ENCODE results near the gene MGST3.

The MGST3 gene

GRCh38 chr1:165610866-165611265 is 20.2 kb upstream of the MGST3 start:
- H3K27ac Mint-ChIP-seq: no peak overlapping the region
- ATAC-seq (replicated peaks) (no peak), DNase-seq (no peak)
- H3K4me1 Mint-ChIP-seq (ENCODE audit: low read depth in 2 of 2): no peaks in the 10 kb centered on the region
- H3K36me3 Mint-ChIP-seq (ENCODE audit: insufficient read depth): no peaks in the 10 kb centered on the region
- no peaks in the 10 kb centered on the region for H3K9me3 Mint-ChIP-seq
- peaks cover 17 to 48% of the 10 kb centered on the region in 2 donors for H3K27me3 Mint-ChIP-seq
- no peak overlapping the region for H3K4me3 Mint-ChIP-seq

GRCh38 chr1:165612062-165612461 is 19.0 kb upstream of the MGST3 start:
- ATAC-seq (replicated peaks) (no peak), DNase-seq (no peak)
- Mint-ChIP-seq H3K27ac (no peak overlapping the region), H3K36me3 (ENCODE audit: insufficient read depth) (no peaks in the 10 kb centered on the region), H3K4me1 (ENCODE audit: low read depth in 2 of 2) (no peaks in the 10 kb centered on the region), H3K27me3 (peaks cover 18 to 48% of the 10 kb centered on the region in 2 donors), H3K4me3 (no peak overlapping the region), H3K9me3 (no peaks in the 10 kb centered on the region)

- Mint-ChIP-seq H3K4me3 (no peak overlapping the region), H3K27me3 (peaks cover 24 to 28% of the 10 kb centered on the region in 2 donors), H3K36me3 (ENCODE audit: insufficient read depth) (no peaks in the 10 kb centered on the region), H3K4me1 (ENCODE audit: low read depth in 2 of 2) (no peaks in the 10 kb centered on the region), H3K27ac (no peak overlapping the region), H3K9me3 (no peaks in the 10 kb centered on the region)
- ATAC-seq (replicated peaks) (no peak), DNase-seq (no peak)
Measured at GRCh38 chr1:165616054-165616612, 14.9 kb upstream of the MGST3 start.

DNA sequence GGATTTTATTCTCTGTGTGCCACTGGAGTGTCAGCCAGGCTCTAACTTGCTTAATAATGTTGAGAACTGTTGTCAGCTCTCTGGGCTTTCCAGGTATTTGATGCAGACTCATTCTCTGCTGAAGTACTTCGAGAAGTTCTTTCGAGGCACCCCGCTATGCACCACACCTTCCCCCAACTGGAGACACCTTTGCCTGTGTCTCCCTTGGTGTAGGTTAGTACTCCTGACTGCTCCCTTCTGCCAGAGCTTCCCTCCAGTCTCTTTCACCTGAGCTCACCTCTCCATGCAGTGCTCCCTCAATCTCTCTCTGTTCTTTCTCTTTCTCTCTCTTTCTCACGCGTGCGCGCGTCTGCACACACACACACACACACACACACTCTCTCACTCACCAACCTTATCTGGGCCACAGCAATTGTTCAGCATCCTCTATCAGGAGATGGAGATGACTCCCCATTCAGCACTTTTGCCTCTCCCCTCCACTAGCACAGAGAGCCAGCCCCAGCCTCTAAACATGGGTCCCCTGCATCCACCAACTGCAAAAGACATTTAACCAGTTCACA is 14.0 kb upstream of the MGST3 start:
- no peak overlapping the region for H3K4me3 Mint-ChIP-seq
- H3K27me3 Mint-ChIP-seq: peaks cover 15 to 19% of the 10 kb centered on the region in 2 donors

GRCh38 chr1:165619647-165620151 is 11.3 kb upstream of the MGST3 start:
- ATAC-seq (replicated peaks) (no peak), DNase-seq (no peak)
- H3K27ac Mint-ChIP-seq: no peak overlapping the region
- H3K36me3 Mint-ChIP-seq (ENCODE audit: insufficient read depth): no peaks in the 10 kb centered on the region
- no peaks in the 10 kb centered on the region for H3K9me3 Mint-ChIP-seq
- no peak overlapping the region for H3K4me3 Mint-ChIP-seq
- no peaks in the 10 kb centered on the region for H3K4me1 Mint-ChIP-seq (ENCODE audit: low read depth in 2 of 2)
- peaks cover 14% of the 10 kb centered on the region in 2 donors for H3K27me3 Mint-ChIP-seq

More for the DNA sequence above, 14.0 kb upstream of the MGST3 start:
- no peaks in the 10 kb centered on the region for H3K4me1 Mint-ChIP-seq (ENCODE audit: low read depth in 2 of 2)
- ATAC-seq (replicated peaks) (no peak), DNase-seq (no peak)
- no peaks in the 10 kb centered on the region for H3K36me3 Mint-ChIP-seq (ENCODE audit: insufficient read depth)
- H3K9me3 Mint-ChIP-seq: no peaks in the 10 kb centered on the region
- H3K27ac Mint-ChIP-seq: no peak overlapping the region

- no peaks in the 10 kb centered on the region for H3K4me1 Mint-ChIP-seq (ENCODE audit: low read depth in 2 of 2)
Measured at GRCh38 chr1:165623624-165624023, 7.4 kb upstream of the MGST3 start.

DNA sequence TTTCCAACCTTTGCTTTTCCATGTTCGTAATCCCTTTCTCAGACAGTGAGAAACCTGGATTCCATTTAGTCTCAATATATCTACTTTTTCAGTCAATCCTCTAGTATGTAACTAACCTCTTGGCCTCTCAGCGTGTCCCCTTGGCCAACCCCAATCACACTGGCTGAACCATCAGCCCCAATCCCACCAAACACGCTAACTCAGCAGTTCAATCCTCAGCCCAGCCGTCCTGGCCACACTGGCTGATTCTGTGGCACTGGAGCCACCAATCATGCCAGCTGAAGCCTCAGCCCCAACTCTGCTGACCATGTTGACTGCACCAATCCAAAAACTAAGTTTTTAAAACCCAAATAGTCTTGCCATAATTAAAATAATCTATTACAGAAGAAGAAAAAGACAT is 6.6 kb upstream of the MGST3 start:
- Mint-ChIP-seq H3K9me3 (no peaks in the 10 kb centered on the region), H3K27me3 (peaks cover 8 to 16% of the 10 kb centered on the region in 2 donors), H3K36me3 (ENCODE audit: insufficient read depth) (no peaks in the 10 kb centered on the region), H3K4me1 (ENCODE audit: low read depth in 2 of 2) (no peaks in the 10 kb centered on the region), H3K4me3 (no peak overlapping the region), H3K27ac (no peak overlapping the region)
- no peak for ATAC-seq (replicated peaks)
- DNase-seq: no peak

More at GRCh38 chr1:165623624-165624023, 7.4 kb upstream of the MGST3 start:
- Mint-ChIP-seq H3K27me3 (peaks cover 8 to 16% of the 10 kb centered on the region in 2 donors), H3K27ac (no peak overlapping the region), H3K36me3 (ENCODE audit: insufficient read depth) (no peaks in the 10 kb centered on the region), H3K9me3 (no peaks in the 10 kb centered on the region), H3K4me3 (no peak overlapping the region)
- ATAC-seq (replicated peaks) (no peak), DNase-seq (no peak)

DNA sequence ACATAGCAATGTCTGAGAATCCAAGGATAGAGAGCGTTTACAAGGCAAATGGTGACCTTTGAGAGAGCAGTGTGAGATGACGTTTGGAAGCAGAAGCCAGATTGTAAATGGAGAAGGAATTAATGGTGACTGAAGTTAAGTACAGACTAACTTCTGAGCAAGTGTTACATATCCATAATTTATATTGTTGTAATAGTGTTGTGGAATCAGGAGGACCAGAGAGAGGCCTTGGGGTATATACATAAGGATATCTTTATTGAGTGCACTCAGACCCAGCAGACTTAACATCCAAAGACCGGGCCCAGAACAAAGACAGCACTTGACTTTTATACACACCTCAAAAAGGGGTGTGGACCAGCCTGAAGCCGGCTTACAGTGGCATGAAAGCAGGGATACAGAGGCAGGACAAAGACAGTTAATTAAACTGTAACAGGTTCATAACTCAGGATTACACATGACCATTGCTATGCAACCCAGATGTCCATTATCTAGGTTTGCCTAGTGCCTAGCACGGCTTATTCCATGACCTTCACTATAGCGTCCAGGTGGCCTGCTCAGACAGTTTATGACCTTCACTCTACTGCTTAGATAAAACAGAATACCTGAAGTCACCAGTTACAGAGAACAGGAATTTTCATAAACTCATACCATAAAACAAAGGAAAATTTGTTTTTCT is 2.7 kb upstream of the MGST3 start:
- ATAC-seq (replicated peaks) (no peak), DNase-seq (no peak)
- Mint-ChIP-seq H3K4me3 (no peak overlapping the region), H3K9me3 (no peaks in the 10 kb centered on the region), H3K4me1 (ENCODE audit: low read depth in 2 of 2) (peaks cover 4 to 6% of the 10 kb centered on the region in 2 donors), H3K36me3 (ENCODE audit: insufficient read depth) (no peaks in the 10 kb centered on the region), H3K27ac (no peak overlapping the region), H3K27me3 (peaks cover 8 to 9% of the 10 kb centered on the region in 2 donors)

GRCh38 chr1:165629151-165629550 is 1.9 kb upstream of the MGST3 start:
- peak overlapping the region in 1 of 2 donors; percentile 9 for H3K4me3 Mint-ChIP-seq
- no peaks in the 10 kb centered on the region for H3K9me3 Mint-ChIP-seq
- DNase-seq (no peak), ATAC-seq (replicated peaks) (no peak)
- peaks cover 9% of the 10 kb centered on the region in 2 donors for H3K4me1 Mint-ChIP-seq (ENCODE audit: low read depth in 2 of 2)
- H3K27me3 Mint-ChIP-seq: peaks cover 6 to 7% of the 10 kb centered on the region in 2 donors
- H3K27ac Mint-ChIP-seq: no peak overlapping the region
- H3K36me3 Mint-ChIP-seq (ENCODE audit: insufficient read depth): no peaks in the 10 kb centered on the region

GRCh38 chr1:165629848-165630628 is 996 bp upstream of the MGST3 start:
- no peak overlapping the region for H3K4me3 Mint-ChIP-seq
- no peak for DNase-seq
- H3K27ac Mint-ChIP-seq: no peak overlapping the region
- H3K9me3 Mint-ChIP-seq: no peaks in the 10 kb centered on the region
- H3K4me1 Mint-ChIP-seq (ENCODE audit: low read depth in 2 of 2): peaks cover 12 to 14% of the 10 kb centered on the region in 2 donors
- ATAC-seq (replicated peaks): no peak
- H3K36me3 Mint-ChIP-seq (ENCODE audit: insufficient read depth): no peaks in the 10 kb centered on the region
- no peaks in the 10 kb centered on the region for H3K27me3 Mint-ChIP-seq

DNA sequence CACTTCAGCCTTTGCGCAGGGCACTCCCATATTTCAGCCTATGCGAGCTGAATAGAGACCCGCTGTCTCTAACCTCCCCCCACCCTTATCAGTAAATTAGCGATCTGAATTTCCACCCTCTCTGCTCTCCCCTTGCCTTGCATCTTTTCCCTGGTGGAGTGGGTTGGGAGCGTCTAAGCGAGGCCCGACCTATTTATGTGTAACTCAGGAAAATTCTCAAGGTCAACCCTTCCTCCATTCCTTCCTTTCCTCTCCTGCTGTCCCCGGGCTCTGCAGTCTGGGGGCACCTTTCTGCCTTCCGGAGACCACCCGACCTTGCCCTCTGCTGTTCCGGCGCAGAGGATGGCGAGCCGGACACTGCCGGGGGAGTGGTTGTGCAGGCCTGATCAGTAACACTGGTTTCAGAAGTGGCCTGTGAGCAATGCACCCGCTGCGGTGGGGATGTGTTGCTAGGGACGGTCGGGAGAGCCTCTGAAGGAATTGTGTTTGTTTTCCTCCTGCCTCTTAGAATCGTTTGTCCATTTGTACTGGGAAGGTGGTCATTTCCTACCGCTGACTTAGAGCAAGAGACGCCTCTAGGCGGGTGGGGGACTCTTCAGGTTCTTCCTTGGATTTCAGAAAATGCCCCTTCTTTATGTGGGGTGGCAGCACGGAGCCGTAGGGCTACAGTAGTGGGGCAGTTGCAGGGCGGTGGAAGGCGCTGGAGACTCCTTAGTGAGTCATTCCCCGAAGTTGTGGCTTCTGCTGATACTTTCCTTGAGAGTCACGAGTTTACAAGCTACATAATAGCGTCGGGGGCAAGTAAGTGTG is 513 bp downstream of the MGST3 start:
- Mint-ChIP-seq H3K27ac (no peak overlapping the region), H3K27me3 (no peaks in the 10 kb centered on the region), H3K36me3 (ENCODE audit: insufficient read depth) (no peaks in the 10 kb centered on the region), H3K9me3 (no peaks in the 10 kb centered on the region), H3K4me3 (no peak overlapping the region), H3K4me1 (ENCODE audit: low read depth in 2 of 2) (peaks cover 12 to 14% of the 10 kb centered on the region in 2 donors)
- ATAC-seq (replicated peaks) (no peak), DNase-seq (peak; percentile 6 to 22 (median 15))

DNA sequence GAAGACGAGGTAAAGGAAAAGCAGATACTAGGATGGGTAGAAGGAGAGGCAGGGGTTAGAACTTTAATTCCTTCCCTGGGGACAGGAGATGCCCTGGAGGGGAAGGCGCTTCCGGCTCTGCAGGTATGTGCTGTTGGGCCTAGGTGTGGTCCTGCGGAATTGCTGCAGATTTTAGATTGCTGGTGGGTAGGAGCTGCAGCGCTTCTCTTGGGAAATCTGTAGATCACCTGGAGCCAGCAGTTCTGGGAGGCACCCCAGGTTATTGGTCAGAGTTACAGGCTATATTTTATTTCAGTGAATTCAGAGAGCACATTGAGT is 1.1 kb downstream of the MGST3 start:
- Mint-ChIP-seq H3K4me1 (ENCODE audit: low read depth in 2 of 2) (peaks cover 12 to 14% of the 10 kb centered on the region in 2 donors), H3K27me3 (no peaks in the 10 kb centered on the region), H3K36me3 (ENCODE audit: insufficient read depth) (peaks cover 5% of the 10 kb centered on the region), H3K9me3 (no peaks in the 10 kb centered on the region), H3K27ac (no peak overlapping the region), H3K4me3 (no peak overlapping the region)
- DNase-seq (no peak), ATAC-seq (replicated peaks) (no peak)

- peaks cover 5% of the 10 kb centered on the region for H3K36me3 Mint-ChIP-seq (ENCODE audit: insufficient read depth)
- H3K4me1 Mint-ChIP-seq (ENCODE audit: low read depth in 2 of 2): peaks cover 12 to 17% of the 10 kb centered on the region in 2 donors
- H3K27ac Mint-ChIP-seq: peak overlapping the region in 1 of 2 donors; percentile 9
- H3K9me3 Mint-ChIP-seq: no peaks in the 10 kb centered on the region
- DNase-seq (no peak), ATAC-seq (replicated peaks) (no peak)
- no peak overlapping the region for H3K4me3 Mint-ChIP-seq
- H3K27me3 Mint-ChIP-seq: no peaks in the 10 kb centered on the region
Measured at GRCh38 chr1:165632491-165632890, 1.5 kb downstream of the MGST3 start.
